Cardiac fibroblast (primary cell): ENCODE measurements around the gene ARHGAP26.
A peak's percentile ranks its signal among the peaks of the same experiment; 100 is the strongest.

ENCODE experiments used
- DNase-seq, 2 donors: peaks; one replicate each; pipeline versions ENCODE4 v3.0.0 to v3.0.0-alpha.2; 2010; ENCODE audit warnings: low read depth in 2 of 2
- H3K4me3 ChIP-seq, 2 donors: replicated peaks in 1 of 2; 1 replicate in 1 of 2; 2 replicates in 1 of 2; pipeline ENCODE4 v1.5.1; 2011; ENCODE audit warnings: low read depth in 2 of 2, low read length in 2 of 2, mild to moderate bottlenecking in 2 of 2, moderate library complexity in 1 of 2
- CTCF ChIP-seq: IDR thresholded peaks from one replicate; pipeline ENCODE4 v1.5.1; 2011; ENCODE audit warnings: low read depth, mild to moderate bottlenecking, low read length, inconsistent platforms

ARHGAP26 gene

GRCh38 chr5:142743592-142744441 lies 26.4 kb upstream of the ARHGAP26 start:
- no peak for TF ChIP-seq CTCF
- no peak overlapping the region for H3K4me3 ChIP-seq
- DNase-seq: peak; percentile 52 to 78

GRCh38 chr5:142745268-142745667 lies 24.9 kb upstream of the ARHGAP26 start:
- no peak overlapping the region for H3K4me3 ChIP-seq
- no peak for TF ChIP-seq CTCF
- DNase-seq: no peak

GRCh38 chr5:142746532-142747433 lies 23.4 kb upstream of the ARHGAP26 start:
- DNase-seq: peak; percentile 67 to 68
- H3K4me3 ChIP-seq: no peak overlapping the region

GRCh38 chr5:142748132-142748531 lies 22.0 kb upstream of the ARHGAP26 start:
- TF ChIP-seq CTCF: no peak
- no peak overlapping the region for H3K4me3 ChIP-seq
- peak; percentile 59 to 84 for DNase-seq

More at GRCh38 chr5:142746532-142747433, 23.4 kb upstream of the ARHGAP26 start:
- no peak for TF ChIP-seq CTCF

- TF ChIP-seq CTCF: peak; percentile 25
- DNase-seq: peak in 1 of 2 donors; percentile 39
- H3K4me3 ChIP-seq: no peak overlapping the region
Observed at GRCh38 chr5:142748568-142749249, 21.5 kb upstream of the ARHGAP26 start.

- peak; percentile 58 to 85 for DNase-seq
- no peak for TF ChIP-seq CTCF
- no peak overlapping the region for H3K4me3 ChIP-seq
Observed at GRCh38 chr5:142749321-142749720, 20.9 kb upstream of the ARHGAP26 start.
